ENCODE measurements around the gene UFC1.
A peak's percentile ranks its signal among the peaks of the same experiment; 100 is the strongest.

Gene UFC1

GRCh38 chr1:161189036-161189435, 35.3 kb downstream of the UFC1 start:
- POLR2A ChIA-PET: no interaction called here
- H3K4me3 ChIP-seq (ENCODE audit: control insufficient read depth in 1 of 7, extremely low read depth in 1 of 7, insufficient read depth in 4 of 7, low read depth in 2 of 7, low read length in 6 of 7): no peak overlapping the region
- H3K27ac ChIP-seq (ENCODE audit: insufficient read depth in 1 of 2, low read depth in 1 of 2, low read length in 2 of 2, poor library complexity in 1 of 2, severe bottlenecking in 2 of 2): no peak overlapping the region
- H3K27me3 ChIP-seq (replicated peaks in 2 of 5; ENCODE audit: control insufficient read depth in 4 of 5, insufficient read depth in 5 of 5, low read length in 4 of 5): no peaks in the 10 kb centered on the region
- no peak for DNase-seq
- no peaks in the 10 kb centered on the region for H3K36me3 ChIP-seq (ENCODE audit: control insufficient read depth in 4 of 4, insufficient read depth in 4 of 4, low read length in 3 of 4)
- no peaks in the 10 kb centered on the region for H3K9me3 ChIP-seq (ENCODE audit: control extremely low read depth in 1 of 5, control insufficient read depth in 4 of 5, insufficient read depth in 2 of 5, low read depth in 1 of 5, low read length in 4 of 5)
- CTCF ChIA-PET: interaction anchor here (0.6 to 2.6 kb wide), 4 partner anchors 9 to 193 kb away, joined by 3 to 7 read pairs (median 3); partner anchors contain the start of gene ADAMTS4
- 100% methylated on average over 2 of the region's 5 CpGs for WGBS (ENCODE audit: insufficient coverage)
- peaks cover 16 to 47% (median 40%) of the 10 kb centered on the region in 4 experiments for H3K4me1 ChIP-seq (ENCODE audit: control extremely low read depth in 1 of 4, control insufficient read depth in 4 of 4, insufficient read depth in 4 of 4, low read length in 3 of 4)

- ChIA-PET CTCF (interaction anchor here (0.7 to 4.3 kb wide), 21 partner anchors 9 to 191 kb away, joined by 3 to 41 read pairs (median 6); partner anchors contain the start of genes B4GALT3, NDUFS2, PCP4L1 and PPOX), POLR2A (no interaction called here)
- no peak overlapping the region for H3K27ac ChIP-seq (ENCODE audit: insufficient read depth in 1 of 2, low read depth in 1 of 2, low read length in 2 of 2, poor library complexity in 1 of 2, severe bottlenecking in 2 of 2)
- H3K27me3 ChIP-seq (replicated peaks in 2 of 5; ENCODE audit: control insufficient read depth in 4 of 5, insufficient read depth in 5 of 5, low read length in 4 of 5): no peaks in the 10 kb centered on the region
- H3K4me1 ChIP-seq (ENCODE audit: control extremely low read depth in 1 of 4, control insufficient read depth in 4 of 4, insufficient read depth in 4 of 4, low read length in 3 of 4): peaks cover 6 to 29% (median 22%) of the 10 kb centered on the region in 4 experiments
- H3K36me3 ChIP-seq (ENCODE audit: control insufficient read depth in 4 of 4, insufficient read depth in 4 of 4, low read length in 3 of 4): no peaks in the 10 kb centered on the region
- H3K9me3 ChIP-seq (ENCODE audit: control extremely low read depth in 1 of 5, control insufficient read depth in 4 of 5, insufficient read depth in 2 of 5, low read depth in 1 of 5, low read length in 4 of 5): no peaks in the 10 kb centered on the region
- no peak overlapping the region for H3K4me3 ChIP-seq (ENCODE audit: control insufficient read depth in 1 of 7, extremely low read depth in 1 of 7, insufficient read depth in 4 of 7, low read depth in 2 of 7, low read length in 6 of 7)
- DNase-seq: no peak
- WGBS (ENCODE audit: insufficient coverage): 85% methylated on average over 21 of the region's 22 CpGs
Measured at GRCh38 chr1:161190962-161191521, 37.3 kb downstream of the UFC1 start.

- no peaks in the 10 kb centered on the region for H3K9me3 ChIP-seq (ENCODE audit: control extremely low read depth in 1 of 5, control insufficient read depth in 4 of 5, insufficient read depth in 2 of 5, low read depth in 1 of 5, low read length in 4 of 5)
- no peaks in the 10 kb centered on the region for H3K27me3 ChIP-seq (replicated peaks in 2 of 5; ENCODE audit: control insufficient read depth in 4 of 5, insufficient read depth in 5 of 5, low read length in 4 of 5)
- H3K27ac ChIP-seq (ENCODE audit: insufficient read depth in 1 of 2, low read depth in 1 of 2, low read length in 2 of 2, poor library complexity in 1 of 2, severe bottlenecking in 2 of 2): no peak overlapping the region
- H3K4me1 ChIP-seq (ENCODE audit: control extremely low read depth in 1 of 4, control insufficient read depth in 4 of 4, insufficient read depth in 4 of 4, low read length in 3 of 4): peaks cover 5 to 22% (median 16%) of the 10 kb centered on the region in 4 experiments
- POLR2A ChIA-PET: no interaction called here
- DNase-seq: no peak
- CTCF ChIA-PET: interaction anchor here (0.7 to 4.3 kb wide), 25 partner anchors 10 to 190 kb away, joined by 3 to 41 read pairs (median 6); partner anchors contain the start of genes B4GALT3, CFAP126, NDUFS2 and PCP4L1
- H3K4me3 ChIP-seq (ENCODE audit: control insufficient read depth in 1 of 7, extremely low read depth in 1 of 7, insufficient read depth in 4 of 7, low read depth in 2 of 7, low read length in 6 of 7): no peak overlapping the region
- H3K36me3 ChIP-seq (ENCODE audit: control insufficient read depth in 4 of 4, insufficient read depth in 4 of 4, low read length in 3 of 4): no peaks in the 10 kb centered on the region
- 87% methylated on average over 6 of the region's 8 CpGs for WGBS (ENCODE audit: insufficient coverage)
Measured at GRCh38 chr1:161191971-161192370, 38.2 kb downstream of the UFC1 start.

- CTCF ChIA-PET: interaction anchor here (0.7 to 4.3 kb wide), 20 partner anchors 11 to 189 kb away, joined by 3 to 41 read pairs (median 7); partner anchors contain the start of genes B4GALT3, CFAP126, NDUFS2 and PCP4L1
- WGBS (ENCODE audit: insufficient coverage): 68% methylated on average over 10 of the region's 15 CpGs
- POLR2A ChIA-PET: no interaction called here
- Histone ChIP-seq H3K27ac (ENCODE audit: insufficient read depth in 1 of 2, low read depth in 1 of 2, low read length in 2 of 2, poor library complexity in 1 of 2, severe bottlenecking in 2 of 2) (no peak overlapping the region), H3K4me3 (ENCODE audit: control insufficient read depth in 1 of 7, extremely low read depth in 1 of 7, insufficient read depth in 4 of 7, low read depth in 2 of 7, low read length in 6 of 7) (no peak overlapping the region), H3K27me3 (replicated peaks in 2 of 5; ENCODE audit: control insufficient read depth in 4 of 5, insufficient read depth in 5 of 5, low read length in 4 of 5) (no peaks in the 10 kb centered on the region), H3K9me3 (ENCODE audit: control extremely low read depth in 1 of 5, control insufficient read depth in 4 of 5, insufficient read depth in 2 of 5, low read depth in 1 of 5, low read length in 4 of 5) (no peaks in the 10 kb centered on the region), H3K4me1 (ENCODE audit: control extremely low read depth in 1 of 4, control insufficient read depth in 4 of 4, insufficient read depth in 4 of 4, low read length in 3 of 4) (peaks cover 3 to 15% (median 10%) of the 10 kb centered on the region in 4 experiments), H3K36me3 (ENCODE audit: control insufficient read depth in 4 of 4, insufficient read depth in 4 of 4, low read length in 3 of 4) (no peaks in the 10 kb centered on the region)
- peak; percentile 63 to 82 (median 79) for DNase-seq
Measured at GRCh38 chr1:161192476-161193465, 39.0 kb downstream of the UFC1 start.

- Histone ChIP-seq H3K27me3 (replicated peaks in 2 of 5; ENCODE audit: control insufficient read depth in 4 of 5, insufficient read depth in 5 of 5, low read length in 4 of 5) (no peaks in the 10 kb centered on the region), H3K36me3 (ENCODE audit: control insufficient read depth in 4 of 4, insufficient read depth in 4 of 4, low read length in 3 of 4) (no peaks in the 10 kb centered on the region), H3K9me3 (ENCODE audit: control extremely low read depth in 1 of 5, control insufficient read depth in 4 of 5, insufficient read depth in 2 of 5, low read depth in 1 of 5, low read length in 4 of 5) (no peaks in the 10 kb centered on the region), H3K27ac (ENCODE audit: insufficient read depth in 1 of 2, low read depth in 1 of 2, low read length in 2 of 2, poor library complexity in 1 of 2, severe bottlenecking in 2 of 2) (no peak overlapping the region), H3K4me3 (ENCODE audit: control insufficient read depth in 1 of 7, extremely low read depth in 1 of 7, insufficient read depth in 4 of 7, low read depth in 2 of 7, low read length in 6 of 7) (no peak overlapping the region), H3K4me1 (ENCODE audit: control extremely low read depth in 1 of 4, control insufficient read depth in 4 of 4, insufficient read depth in 4 of 4, low read length in 3 of 4) (peaks cover 3 to 19% (median 13%) of the 10 kb centered on the region in 4 experiments)
- CTCF ChIA-PET: interaction anchor here (1.1 to 4.3 kb wide), 13 partner anchors 10 to 181 kb away, joined by 3 to 41 read pairs (median 7); partner anchors contain the start of genes CFAP126, NDUFS2, PPOX and TOMM40L
- WGBS (ENCODE audit: insufficient coverage): 97% methylated on average over 20 of the region's 21 CpGs
- POLR2A ChIA-PET: no interaction called here
- DNase-seq: no peak
Measured at GRCh38 chr1:161193561-161194235, 39.9 kb downstream of the UFC1 start.

GRCh38 chr1:161195171-161195570, 41.4 kb downstream of the UFC1 start:
- POLR2A ChIA-PET: no interaction called here
- CTCF ChIA-PET: interaction anchor here (1.1 to 4.1 kb wide), 6 partner anchors 15 to 179 kb away, joined by 3 to 38 read pairs (median 4); no protein-coding TSS in a partner anchor
- Histone ChIP-seq H3K9me3 (ENCODE audit: control extremely low read depth in 1 of 5, control insufficient read depth in 4 of 5, insufficient read depth in 2 of 5, low read depth in 1 of 5, low read length in 4 of 5) (no peaks in the 10 kb centered on the region), H3K36me3 (ENCODE audit: control insufficient read depth in 4 of 4, insufficient read depth in 4 of 4, low read length in 3 of 4) (no peaks in the 10 kb centered on the region), H3K4me3 (ENCODE audit: control insufficient read depth in 1 of 7, extremely low read depth in 1 of 7, insufficient read depth in 4 of 7, low read depth in 2 of 7, low read length in 6 of 7) (no peak overlapping the region), H3K27ac (ENCODE audit: insufficient read depth in 1 of 2, low read depth in 1 of 2, low read length in 2 of 2, poor library complexity in 1 of 2, severe bottlenecking in 2 of 2) (no peak overlapping the region), H3K27me3 (replicated peaks in 2 of 5; ENCODE audit: control insufficient read depth in 4 of 5, insufficient read depth in 5 of 5, low read length in 4 of 5) (no peaks in the 10 kb centered on the region), H3K4me1 (ENCODE audit: control extremely low read depth in 1 of 4, control insufficient read depth in 4 of 4, insufficient read depth in 4 of 4, low read length in 3 of 4) (peaks cover 3 to 31% (median 23%) of the 10 kb centered on the region in 4 experiments)
- 93% methylated on average over 2 of the region's 4 CpGs for WGBS (ENCODE audit: insufficient coverage)
- DNase-seq: no peak
